Activated CD4-positive, alpha-beta T cell treated with anti-CD3 and anti-CD28 coated beads for 24 hours (primary cell): ENCODE measurements around the gene NUTM2G.
"Not testable (repeated sequence)": the region's sequence is repeated elsewhere in the genome, so short reads cannot be mapped to it uniquely, and the experiment has no call there.

Source experiments
- DNase-seq, 2 donors: peaks; one replicate each; pipeline ENCODE4 v3.0.0-alpha.2; 2020; ENCODE audit warnings: low read depth in 2 of 2

Gene NUTM2G

GRCh38 chr9:96928543-96928942, at the start of gene NUTM2G:
NUTM2G (plus strand) TSS chr9:96928843; CDS start chr9:96929025, 182 bp downstream.
- not testable (repeated sequence) for DNase-seq

- no peak for DNase-seq
Observed at GRCh38 chr9:96883922-96884321, 44.7 kb upstream of the NUTM2G start.

- no peak for DNase-seq
Observed at GRCh38 chr9:96884443-96884842, 44.2 kb upstream of the NUTM2G start.

- DNase-seq = no peak
Observed at GRCh38 chr9:96885424-96885823, 43.2 kb upstream of the NUTM2G start.

GRCh38 chr9:96888591-96888990, 40.1 kb upstream of the NUTM2G start:
- no peak for DNase-seq

GRCh38 chr9:96892131-96892530, 36.5 kb upstream of the NUTM2G start:
- no peak for DNase-seq

GRCh38 chr9:96900010-96900409, 28.6 kb upstream of the NUTM2G start:
- not testable (repeated sequence) for DNase-seq

- not testable (repeated sequence) for DNase-seq
Observed at GRCh38 chr9:96904947-96905722, 23.5 kb upstream of the NUTM2G start.

- not testable (repeated sequence) for DNase-seq
Observed at GRCh38 chr9:96908479-96908878, 20.2 kb upstream of the NUTM2G start.

- DNase-seq = not testable (repeated sequence)
Observed at GRCh38 chr9:96915539-96915938, 13.1 kb upstream of the NUTM2G start.

- not testable (repeated sequence) for DNase-seq
Observed at GRCh38 chr9:96916531-96916930, 12.1 kb upstream of the NUTM2G start.

- DNase-seq = not testable (repeated sequence)
Observed at GRCh38 chr9:96918550-96918949, 10.1 kb upstream of the NUTM2G start.

- not testable (repeated sequence) for DNase-seq
Observed at GRCh38 chr9:96920803-96921202, 7.8 kb upstream of the NUTM2G start.

- DNase-seq = not testable (repeated sequence)
Observed at GRCh38 chr9:96925587-96925986, 3.1 kb upstream of the NUTM2G start.

- not testable (repeated sequence) for DNase-seq
Observed at GRCh38 chr9:96931665-96932064, 3.0 kb downstream of the NUTM2G start.

GRCh38 chr9:96934097-96934496, 5.5 kb downstream of the NUTM2G start:
- not testable (repeated sequence) for DNase-seq

GRCh38 chr9:96934706-96935105, 6.1 kb downstream of the NUTM2G start:
- DNase-seq = not testable (repeated sequence)

GRCh38 chr9:96935401-96935800, 6.8 kb downstream of the NUTM2G start:
- not testable (repeated sequence) for DNase-seq

GRCh38 chr9:96937442-96937841, 8.8 kb downstream of the NUTM2G start:
- not testable (repeated sequence) for DNase-seq

GRCh38 chr9:96938957-96939665, 10.5 kb downstream of the NUTM2G start:
- not testable (repeated sequence) for DNase-seq

- DNase-seq = not testable (repeated sequence)
Observed at GRCh38 chr9:96940982-96941381, 12.3 kb downstream of the NUTM2G start.

GRCh38 chr9:96941628-96942027, 13.0 kb downstream of the NUTM2G start:
- not testable (repeated sequence) for DNase-seq

GRCh38 chr9:96942181-96942580, 13.5 kb downstream of the NUTM2G start:
- not testable (repeated sequence) for DNase-seq
